Fibroblast of pulmonary artery (primary cell): ENCODE results near the gene IFIT5.

ENCODE experiments used
- DNase-seq: peaks from one replicate; pipeline ENCODE4 v3.0.0-alpha.2; 2010; ENCODE audit warnings: low read depth
- H3K4me3 ChIP-seq: replicated peaks from 2 replicates; pipeline ENCODE4 v1.5.1; 2011; ENCODE audit warnings: low read depth, mild to moderate bottlenecking, control low read depth, low read length, moderate library complexity
- CTCF ChIP-seq: IDR thresholded peaks from 2 replicates; pipeline ENCODE4 v1.5.1; 2011; ENCODE audit warnings: mild to moderate bottlenecking, control low read depth, low read length, inconsistent platforms; ENCODE audit errors: missing control alignments

IFIT5 gene

DNA sequence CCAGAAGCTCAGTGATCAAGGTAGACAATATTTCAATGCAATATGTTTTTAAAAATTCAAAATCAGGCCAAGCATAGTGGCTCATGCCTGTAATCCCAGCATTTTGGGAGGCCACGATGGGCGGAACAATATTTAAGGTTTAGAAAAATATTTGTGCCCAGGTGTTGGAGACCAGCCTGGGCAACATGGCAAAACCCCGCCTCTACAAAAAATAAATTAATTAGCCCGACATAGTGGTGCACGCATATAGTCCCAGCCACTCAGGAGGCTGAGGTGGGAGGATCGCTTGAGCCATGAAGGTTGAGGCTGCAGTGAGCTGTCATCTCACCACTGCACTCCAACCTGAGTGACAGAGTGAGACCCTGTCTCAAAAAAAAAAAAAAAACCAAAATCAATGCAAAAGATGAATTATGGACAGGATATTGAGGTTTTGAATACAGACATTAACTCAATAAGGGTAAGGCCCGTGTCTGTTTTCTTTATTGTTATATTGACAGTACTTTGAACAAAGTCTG, 913 bp upstream of the IFIT5 start:
- TF ChIP-seq CTCF, result no peak
- peak overlapping the region; percentile 68 for H3K4me3 ChIP-seq
- DNase-seq, result no peak

DNA sequence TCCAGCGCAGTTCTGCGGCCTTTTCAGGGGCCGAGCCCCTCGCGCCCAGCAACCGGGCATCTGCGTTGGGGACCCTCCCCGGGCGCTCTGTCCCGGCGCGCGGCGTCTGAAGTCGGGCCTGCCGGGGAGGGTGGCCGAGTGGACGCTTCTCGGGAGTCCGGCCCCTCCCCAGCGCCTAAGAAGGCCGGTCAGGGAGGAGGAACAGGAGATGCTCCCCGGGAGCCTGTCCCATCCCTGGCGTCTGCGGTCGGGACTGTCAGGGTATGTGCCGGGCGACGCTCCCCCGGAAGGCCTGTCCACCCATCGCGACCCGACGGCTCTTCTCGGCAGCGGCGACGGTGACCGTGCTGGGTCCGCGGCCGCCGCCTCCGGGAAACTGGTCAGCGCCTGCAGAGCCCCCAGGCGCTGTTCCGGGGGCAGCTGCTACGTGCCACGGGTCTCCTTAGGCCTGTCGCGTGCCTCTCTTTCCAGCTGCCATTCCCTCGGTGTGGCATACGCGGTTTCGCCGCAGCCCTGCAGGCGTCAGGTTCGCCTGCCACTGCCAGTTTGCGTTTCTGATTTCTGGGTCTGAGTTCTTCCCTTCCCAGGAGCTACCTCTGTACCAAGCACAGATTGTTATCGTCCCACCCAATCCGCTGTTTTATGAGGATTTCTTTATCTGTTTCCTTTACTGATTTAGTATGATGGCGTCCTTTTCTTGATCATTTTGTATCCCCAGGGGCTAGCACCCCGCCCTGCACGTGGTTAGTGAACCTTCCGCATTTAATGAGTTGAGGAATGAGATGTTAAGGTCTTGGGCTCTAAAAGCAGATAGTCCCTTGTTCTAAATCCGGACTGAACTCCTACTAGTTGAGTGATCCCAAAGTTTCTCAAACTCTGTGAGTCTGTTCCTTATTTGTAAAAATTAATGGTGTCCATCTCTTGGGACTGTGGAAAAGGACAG, 782 bp downstream of the IFIT5 start:
- H3K4me3 ChIP-seq, result peak overlapping the region; percentile 68

GRCh38 chr10:89416465-89416864, 2.1 kb downstream of the IFIT5 start:
- H3K4me3 ChIP-seq, result no peak overlapping the region
- DNase-seq, result no peak
- TF ChIP-seq CTCF, result no peak

More for the DNA sequence above, 782 bp downstream of the IFIT5 start:
- TF ChIP-seq CTCF, result no peak
- peak; percentile 29 for DNase-seq

- peak; percentile 49 for DNase-seq
- H3K4me3 ChIP-seq, result peak overlapping the region; percentile 14
- peak; percentile 59 for TF ChIP-seq CTCF
Observed at GRCh38 chr10:89419548-89419947, 5.2 kb downstream of the IFIT5 start.

GRCh38 chr10:89421018-89421476, 6.7 kb downstream of the IFIT5 start:
- H3K4me3 ChIP-seq, result no peak overlapping the region
- DNase-seq, result no peak
- no peak for TF ChIP-seq CTCF

GRCh38 chr10:89425000-89425399, 10.6 kb downstream of the IFIT5 start:
- no peak for TF ChIP-seq CTCF
- H3K4me3 ChIP-seq, result no peak overlapping the region
- no peak for DNase-seq
